Stomach smooth muscle (tissue), 2 donors: Measurements from ENCODE around the gene CDC42BPA.

Source experiments
- H3K27ac ChIP-seq: one replicate; pipeline ENCODE4 v1.7.0; 2013; ENCODE audit warnings: mild to moderate bottlenecking, low read length, inconsistent platforms
- H3K27me3 ChIP-seq, 2 donors: one replicate each; pipeline ENCODE4 v1.7.0; 2013; ENCODE audit warnings: low read length in 2 of 2; ENCODE audit not compliant: insufficient read depth in 2 of 2, control insufficient read depth in 1 of 2
- H3K36me3 ChIP-seq, 2 donors: one replicate each; pipeline ENCODE4 v1.7.0; 2013; ENCODE audit warnings: low read length in 2 of 2; ENCODE audit not compliant: control insufficient read depth in 2 of 2, insufficient read depth in 2 of 2
- H3K4me1 ChIP-seq: one replicate; pipeline ENCODE4 v1.7.0; 2013; ENCODE audit warnings: low read length; ENCODE audit not compliant: control insufficient read depth, insufficient read depth
- H3K4me3 ChIP-seq, 2 donors: one replicate each; pipeline ENCODE4 v1.7.0; 2013; ENCODE audit warnings: low read length in 2 of 2
- H3K9ac ChIP-seq, 2 donors: one replicate each; pipeline ENCODE4 v1.7.0; 2013; ENCODE audit warnings: low read length in 2 of 2, mild to moderate bottlenecking in 1 of 2
- H3K9me3 ChIP-seq, 2 donors: one replicate each; pipeline ENCODE4 v1.7.0; 2013; ENCODE audit warnings: low read length in 2 of 2; ENCODE audit not compliant: control insufficient read depth in 2 of 2
- donor health status: healthy.
- donor health status: Pancreatic carcinoma.

Gene CDC42BPA

DNA sequence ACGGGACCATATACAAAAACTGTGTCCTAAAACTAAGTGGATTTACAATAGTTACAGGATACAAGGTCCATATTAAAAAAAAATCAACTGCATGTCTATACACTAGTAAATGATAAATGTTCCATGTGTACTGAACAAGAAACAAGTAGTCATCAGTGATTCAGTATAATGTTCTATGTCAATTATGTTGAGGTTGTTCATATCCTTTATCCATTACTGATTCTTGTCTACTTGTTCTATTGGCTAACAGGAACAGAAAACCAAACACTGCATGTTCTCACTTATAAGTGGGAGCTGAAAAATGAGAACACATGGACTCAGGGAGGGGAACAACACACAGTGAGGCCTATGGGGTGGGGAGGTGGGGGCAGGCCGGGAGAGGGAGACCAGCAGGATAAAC is 90.5 kb downstream of the CDC42BPA start:
- no peaks in the 10 kb centered on the region for H3K27me3 ChIP-seq
- H3K9ac ChIP-seq, result no peak overlapping the region
- no peaks in the 10 kb centered on the region for H3K4me1 ChIP-seq
- H3K27ac ChIP-seq, result no peak overlapping the region
- no peaks in the 10 kb centered on the region for H3K9me3 ChIP-seq
- no peaks in the 10 kb centered on the region for H3K36me3 ChIP-seq
- H3K4me3 ChIP-seq, result no peak overlapping the region

DNA sequence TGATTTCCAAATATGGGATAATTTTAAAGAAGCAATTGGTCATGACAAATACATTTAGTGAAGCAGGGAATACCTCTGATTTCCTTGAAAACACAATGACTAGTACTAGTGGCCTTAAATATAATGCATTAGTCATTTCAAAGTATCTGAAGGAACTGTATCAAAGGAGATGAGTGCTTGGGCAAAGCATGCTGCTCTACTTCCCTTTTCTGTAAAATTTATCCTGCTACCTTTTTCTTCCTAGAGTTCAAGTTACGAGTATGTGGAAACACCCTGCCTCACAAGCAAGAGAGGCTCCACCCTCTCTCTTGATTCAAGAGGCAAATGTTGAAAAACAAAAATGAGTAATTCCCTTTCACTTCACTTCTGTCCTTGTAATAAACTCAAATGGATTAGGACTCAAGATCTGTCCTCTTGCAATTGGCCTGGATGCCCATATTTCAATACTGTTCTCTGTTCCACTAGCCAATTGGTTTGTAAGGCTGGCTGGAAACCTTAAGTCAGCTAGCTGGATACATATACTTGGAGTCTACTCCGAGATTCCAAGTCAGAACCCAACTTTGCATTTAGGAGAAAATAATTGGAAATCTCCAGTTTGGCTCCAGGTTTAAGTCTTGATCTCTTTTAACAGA is 92.5 kb downstream of the CDC42BPA start:
- Histone ChIP-seq H3K9ac (no peak overlapping the region), H3K4me3 (no peak overlapping the region), H3K27me3 (no peaks in the 10 kb centered on the region), H3K36me3 (no peaks in the 10 kb centered on the region), H3K9me3 (no peaks in the 10 kb centered on the region), H3K4me1 (no peaks in the 10 kb centered on the region), H3K27ac (no peak overlapping the region)

DNA sequence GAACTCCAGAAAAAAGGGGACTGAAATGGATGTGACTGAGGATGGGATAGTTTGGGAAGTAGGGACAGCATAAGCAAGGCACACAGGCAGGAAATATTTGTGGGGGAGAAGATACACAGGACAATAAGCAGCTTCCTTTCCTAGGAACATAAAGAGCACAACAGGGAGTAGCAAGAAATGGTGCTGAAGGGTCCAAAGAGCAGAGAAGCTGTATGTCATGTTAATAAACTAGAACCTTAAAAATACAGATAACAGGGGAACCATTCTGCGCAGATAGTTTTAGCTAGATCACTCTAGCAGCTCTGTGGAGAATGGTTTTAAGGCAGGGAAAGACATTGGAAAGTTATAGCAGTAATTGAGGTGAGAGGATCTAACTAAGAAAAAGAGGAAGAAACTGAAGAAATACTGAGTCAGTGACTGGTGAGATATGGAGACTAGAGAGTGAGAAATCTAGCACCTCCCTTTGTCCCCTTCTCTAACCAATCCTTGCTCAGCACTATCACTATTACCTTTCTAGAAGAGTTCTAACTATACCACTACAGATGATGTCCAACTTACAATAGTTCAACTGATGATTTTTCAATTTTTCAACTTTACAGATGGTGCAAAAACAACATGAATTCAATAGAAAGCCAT is 95.0 kb downstream of the CDC42BPA start:
- H3K27me3 ChIP-seq, result no peaks in the 10 kb centered on the region
- no peaks in the 10 kb centered on the region for H3K36me3 ChIP-seq
- H3K9me3 ChIP-seq, result no peaks in the 10 kb centered on the region
- no peak overlapping the region for H3K4me3 ChIP-seq
- H3K27ac ChIP-seq, result no peak overlapping the region
- H3K4me1 ChIP-seq, result no peaks in the 10 kb centered on the region
- no peak overlapping the region for H3K9ac ChIP-seq

DNA sequence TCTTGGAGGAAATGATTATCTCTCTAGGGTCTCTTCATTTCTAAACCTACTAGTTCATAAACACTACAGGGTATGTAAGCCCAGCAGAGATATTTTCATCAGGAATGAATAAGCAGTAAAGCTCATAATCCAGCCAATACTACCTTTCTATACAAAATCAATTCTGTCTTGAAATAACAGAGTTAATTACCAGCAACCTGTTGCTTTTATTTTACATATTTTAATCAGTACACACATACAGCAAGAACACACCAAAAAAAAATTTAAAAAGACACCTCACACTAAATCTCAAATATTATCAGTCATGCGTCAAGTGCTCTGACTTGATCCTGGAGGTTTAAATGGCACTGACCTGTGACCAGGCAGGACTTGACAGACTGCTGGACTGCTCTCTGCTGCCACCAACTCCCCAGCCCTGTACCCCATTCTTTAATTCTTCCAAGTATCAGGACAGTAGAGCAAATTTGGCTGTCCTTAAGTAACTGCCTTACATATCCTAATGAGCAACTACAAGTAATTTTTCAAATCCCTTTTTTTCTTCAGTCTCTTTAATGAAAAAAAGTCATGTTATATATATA is 98.5 kb downstream of the CDC42BPA start:
- no peaks in the 10 kb centered on the region for H3K36me3 ChIP-seq
- no peak overlapping the region for H3K9ac ChIP-seq
- no peaks in the 10 kb centered on the region for H3K4me1 ChIP-seq
- H3K9me3 ChIP-seq, result no peaks in the 10 kb centered on the region
- no peaks in the 10 kb centered on the region for H3K27me3 ChIP-seq
- no peak overlapping the region for H3K4me3 ChIP-seq
- H3K27ac ChIP-seq, result no peak overlapping the region

DNA sequence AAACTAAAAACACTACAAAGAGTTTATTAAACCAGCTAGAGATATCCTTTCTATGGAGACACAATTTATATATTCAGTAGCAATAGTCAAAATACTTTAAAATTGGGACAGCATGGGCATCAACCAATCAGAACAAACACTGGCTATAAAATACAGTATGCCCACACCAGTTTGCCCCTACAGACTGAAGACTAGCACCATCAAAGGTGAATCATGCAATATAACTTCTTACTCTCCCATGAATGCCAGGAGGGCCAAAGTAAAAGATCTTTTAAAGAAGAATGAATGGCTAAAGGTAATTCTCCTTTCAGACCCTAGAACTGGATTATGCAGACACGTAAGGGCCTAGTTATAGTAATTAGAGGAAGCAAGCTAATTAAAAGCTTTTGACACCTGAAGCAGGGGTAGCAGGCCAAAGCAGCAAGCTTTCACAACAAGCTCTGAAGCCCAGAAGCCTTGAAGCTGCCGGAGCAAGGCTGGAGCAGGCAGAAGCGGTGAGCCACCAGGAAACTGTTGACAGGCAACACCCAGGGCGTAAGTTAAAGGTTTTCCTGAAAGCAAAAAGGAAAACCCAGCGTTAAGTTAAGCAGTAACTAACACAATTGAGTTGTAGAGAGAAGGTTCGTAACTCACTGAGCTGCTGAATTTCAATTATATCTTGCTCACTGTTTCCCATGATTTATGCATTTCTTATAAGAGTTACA is 99.3 kb downstream of the CDC42BPA start:
- H3K27me3 ChIP-seq, result no peaks in the 10 kb centered on the region
- H3K9ac ChIP-seq, result no peak overlapping the region
- H3K36me3 ChIP-seq, result no peaks in the 10 kb centered on the region
- H3K27ac ChIP-seq, result no peak overlapping the region
- no peak overlapping the region for H3K4me3 ChIP-seq
- no peaks in the 10 kb centered on the region for H3K4me1 ChIP-seq
- H3K9me3 ChIP-seq, result no peaks in the 10 kb centered on the region

DNA sequence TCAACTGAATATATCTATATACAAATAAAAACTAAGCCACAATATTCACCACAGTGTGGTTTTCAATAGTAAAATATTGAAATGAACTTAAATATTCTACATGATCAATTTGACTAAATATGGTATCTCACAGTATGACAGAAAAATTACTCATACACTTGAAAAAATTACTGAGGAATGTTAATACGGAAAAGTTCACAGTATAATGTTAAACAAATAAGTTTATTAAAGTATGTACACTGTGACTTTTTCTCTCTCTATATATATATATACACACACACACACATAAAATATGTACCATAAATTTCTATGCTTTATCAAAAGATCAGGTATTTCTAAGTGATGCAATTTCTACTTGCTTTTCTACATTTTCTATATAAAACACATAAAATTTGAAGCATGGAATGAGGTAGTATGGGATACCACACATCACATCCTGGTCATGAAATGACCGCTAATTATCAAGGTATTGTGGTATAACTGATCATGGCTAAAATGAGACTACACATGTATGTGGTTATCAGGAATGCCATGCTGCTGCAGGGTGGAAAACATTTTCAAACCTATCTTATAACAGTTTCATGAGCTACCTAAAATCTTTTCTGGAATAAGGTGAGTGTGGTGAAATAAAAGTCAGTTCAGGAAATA is 102.3 kb downstream of the CDC42BPA start:
- no peak overlapping the region for H3K4me3 ChIP-seq
- no peaks in the 10 kb centered on the region for H3K36me3 ChIP-seq
- no peak overlapping the region for H3K27ac ChIP-seq
- no peaks in the 10 kb centered on the region for H3K4me1 ChIP-seq
- H3K27me3 ChIP-seq, result no peaks in the 10 kb centered on the region
- no peak overlapping the region for H3K9ac ChIP-seq
- no peaks in the 10 kb centered on the region for H3K9me3 ChIP-seq

DNA sequence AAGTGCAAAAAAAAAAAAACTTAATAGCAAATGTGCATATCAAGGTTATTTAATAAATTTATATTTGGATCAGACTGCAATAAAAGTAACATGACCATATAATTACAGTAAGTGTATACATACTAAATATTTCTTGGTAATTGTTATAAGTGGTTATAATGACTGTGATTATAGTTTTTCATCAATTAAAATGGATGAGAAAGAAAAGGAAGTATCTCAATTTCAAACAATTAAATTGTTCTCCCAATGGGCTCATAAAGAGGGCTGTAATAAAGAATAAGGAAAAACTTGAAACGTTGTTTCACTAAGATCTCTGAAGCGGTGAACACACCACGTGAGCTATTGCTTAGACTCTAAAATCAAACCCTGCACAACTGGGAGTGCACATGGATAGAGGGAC is 104.1 kb downstream of the CDC42BPA start:
- H3K27me3 ChIP-seq, result no peaks in the 10 kb centered on the region
- no peak overlapping the region for H3K27ac ChIP-seq
- no peaks in the 10 kb centered on the region for H3K4me1 ChIP-seq
- H3K9me3 ChIP-seq, result no peaks in the 10 kb centered on the region
- H3K36me3 ChIP-seq, result no peaks in the 10 kb centered on the region
- H3K4me3 ChIP-seq, result no peak overlapping the region
- no peak overlapping the region for H3K9ac ChIP-seq

DNA sequence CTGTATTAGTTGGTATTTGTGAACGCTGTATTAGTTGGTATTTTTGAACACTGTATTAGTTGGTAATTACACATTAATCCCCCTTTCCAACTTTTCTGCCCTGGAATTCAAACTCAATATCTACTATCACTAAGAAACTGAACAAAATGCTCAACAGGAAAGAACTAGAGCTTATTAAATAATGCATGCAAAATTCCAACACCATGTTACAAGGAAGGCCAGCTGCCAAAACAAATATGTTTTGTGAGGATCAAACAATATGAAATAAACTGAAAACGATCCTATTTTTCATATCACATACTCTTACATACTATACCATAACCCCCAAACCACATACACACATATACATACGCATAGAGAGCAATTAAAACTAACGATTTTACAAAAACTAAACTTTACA is 104.9 kb downstream of the CDC42BPA start:
- H3K4me1 ChIP-seq, result no peaks in the 10 kb centered on the region
- H3K9me3 ChIP-seq, result no peaks in the 10 kb centered on the region
- H3K4me3 ChIP-seq, result no peak overlapping the region
- no peaks in the 10 kb centered on the region for H3K27me3 ChIP-seq
- no peak overlapping the region for H3K9ac ChIP-seq
- H3K36me3 ChIP-seq, result no peaks in the 10 kb centered on the region
- H3K27ac ChIP-seq, result no peak overlapping the region

DNA sequence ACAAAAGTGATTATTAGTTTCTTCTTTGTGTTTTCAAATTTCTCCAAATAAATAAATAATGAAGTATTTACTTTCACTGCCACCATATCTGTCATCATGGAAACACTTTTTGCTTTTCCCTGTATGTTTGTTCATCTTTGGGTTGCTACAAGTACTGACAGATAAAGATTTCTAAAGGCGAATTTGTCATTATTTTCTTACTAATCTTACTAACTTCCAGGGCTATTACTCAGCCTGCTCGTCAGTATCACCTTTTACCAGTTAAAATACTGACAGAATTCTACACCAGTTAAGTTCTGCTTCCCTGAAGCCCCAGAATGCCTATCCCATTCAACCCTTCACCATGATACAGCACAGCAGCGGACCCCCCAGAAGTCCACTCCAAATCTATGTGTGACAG is 106.1 kb downstream of the CDC42BPA start:
- Histone ChIP-seq H3K4me1 (no peaks in the 10 kb centered on the region), H3K9ac (no peak overlapping the region), H3K9me3 (no peaks in the 10 kb centered on the region)

DNA sequence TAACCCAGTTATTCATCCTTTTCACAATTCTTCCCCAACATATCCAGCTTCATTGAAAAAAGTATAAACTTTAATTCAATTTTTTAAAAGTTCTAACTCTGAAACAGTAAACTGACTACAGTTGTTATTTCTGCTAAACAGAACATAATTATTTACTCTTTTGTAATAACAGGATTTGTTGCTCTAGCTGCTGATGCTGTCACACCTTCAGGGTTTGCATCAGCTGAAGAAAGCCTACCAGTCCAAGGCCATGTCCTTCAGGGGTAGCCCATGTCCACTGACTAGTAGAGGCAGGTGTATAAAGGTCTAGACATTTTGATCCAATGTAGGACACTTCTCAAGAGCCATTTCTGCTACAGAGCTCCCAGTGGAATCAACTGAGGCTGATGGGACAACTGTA is 107.7 kb downstream of the CDC42BPA start:
- Histone ChIP-seq H3K9ac (no peak overlapping the region), H3K4me1 (no peaks in the 10 kb centered on the region), H3K4me3 (no peak overlapping the region), H3K36me3 (no peaks in the 10 kb centered on the region), H3K9me3 (no peaks in the 10 kb centered on the region), H3K27ac (no peak overlapping the region), H3K27me3 (no peaks in the 10 kb centered on the region)

More for the DNA sequence above, 106.1 kb downstream of the CDC42BPA start:
- Histone ChIP-seq H3K27ac (no peak overlapping the region), H3K27me3 (no peaks in the 10 kb centered on the region), H3K36me3 (no peaks in the 10 kb centered on the region), H3K4me3 (no peak overlapping the region)
